ENCODE measurements around the gene PNPLA3. TPM values are rescaled to one million over a fixed set of nuclear protein-coding genes. Genes with fewer than 3 reads are reported as not detected.
A peak's percentile ranks its signal among the peaks of the same experiment; 100 is the strongest.

PNPLA3 gene
- total RNA-seq, 1 experiment from 2014 or later = 19.8 TPM

DNA sequence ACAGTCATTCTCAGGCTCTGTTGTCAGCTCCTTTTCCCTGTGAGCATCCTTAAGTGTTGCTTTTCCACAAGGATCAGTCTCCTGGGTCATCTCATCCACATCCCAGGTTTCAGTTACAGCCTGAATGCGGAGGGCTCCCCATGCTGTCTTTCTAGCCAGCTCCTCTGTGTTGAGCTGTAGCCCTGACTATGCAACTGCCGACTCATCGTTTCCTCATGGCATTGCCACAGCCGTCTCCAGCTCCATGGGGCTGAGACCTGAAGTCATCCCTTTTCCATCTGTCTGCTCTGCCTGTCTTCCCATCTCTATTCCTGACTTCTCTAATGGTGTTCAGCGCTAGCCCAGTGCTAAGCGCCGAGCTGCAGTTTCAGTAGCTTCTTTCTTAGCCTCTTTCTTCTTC is 43.5 kb downstream of the PNPLA3 start (continued):
- TF ChIP-seq, protein P1, sequence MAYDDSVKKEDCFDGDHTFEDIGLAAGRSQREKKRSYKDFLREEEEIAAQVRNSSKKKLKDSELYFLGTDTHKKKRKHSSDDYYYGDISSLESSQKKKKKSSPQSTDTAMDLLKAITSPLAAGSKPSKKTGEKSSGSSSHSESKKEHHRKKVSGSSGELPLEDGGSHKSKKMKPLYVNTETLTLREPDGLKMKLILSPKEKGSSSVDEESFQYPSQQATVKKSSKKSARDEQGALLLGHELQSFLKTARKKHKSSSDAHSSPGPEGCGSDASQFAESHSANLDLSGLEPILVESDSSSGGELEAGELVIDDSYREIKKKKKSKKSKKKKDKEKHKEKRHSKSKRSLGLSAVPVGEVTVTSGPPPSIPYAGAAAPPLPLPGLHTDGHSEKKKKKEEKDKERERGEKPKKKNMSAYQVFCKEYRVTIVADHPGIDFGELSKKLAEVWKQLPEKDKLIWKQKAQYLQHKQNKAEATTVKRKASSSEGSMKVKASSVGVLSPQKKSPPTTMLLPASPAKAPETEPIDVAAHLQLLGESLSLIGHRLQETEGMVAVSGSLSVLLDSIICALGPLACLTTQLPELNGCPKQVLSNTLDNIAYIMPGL (CRISPR knock-in tag; IDR thresholded peaks at IDR 0.05) = no peak

DNA sequence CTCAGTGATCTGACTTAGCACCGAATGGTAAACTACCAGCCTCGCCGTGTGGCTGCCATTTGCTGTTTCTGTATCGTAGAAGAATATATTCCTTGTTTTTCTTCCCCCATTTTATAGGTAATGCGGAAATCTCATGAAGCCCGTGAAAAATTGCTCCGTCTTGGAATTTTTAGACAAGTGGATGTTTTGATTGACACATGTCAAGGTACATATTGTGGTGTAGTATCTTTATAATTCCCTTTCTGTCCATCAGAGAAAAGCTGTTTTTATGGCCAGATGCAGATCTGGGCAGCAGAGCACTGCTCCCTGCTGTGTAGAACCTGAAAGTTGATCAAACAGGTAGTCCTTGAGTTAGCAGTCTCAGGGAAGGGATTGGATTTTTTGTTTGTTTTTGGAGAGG is 45.0 kb downstream of the PNPLA3 start:
- POLR2A ChIA-PET = interaction anchor here (0.7 kb wide), 1 partner anchor 117 kb away, joined by 6 read pairs; no protein-coding TSS in a partner anchor
- DNase-seq (ENCODE audit: low spot score) (no peak), ATAC-seq (no peak)
- Mint-ChIP-seq H3K4me3 (no peak overlapping the region), H3K27me3 (ENCODE audit: low read depth) (no peaks in the 10 kb centered on the region), H3K4me1 (no peaks in the 10 kb centered on the region), H3K27ac (no peak overlapping the region), H3K9me3 (no peaks in the 10 kb centered on the region), H3K36me3 (peaks cover 71% of the 10 kb centered on the region)
- CTCF ChIA-PET = no interaction called here
- TF ChIP-seq GABPB1 (CRISPR knock-in tag; IDR thresholded peaks at IDR 0.05) (no peak), RELA (CRISPR knock-in tag; IDR thresholded peaks at IDR 0.05; ENCODE audit: borderline replicate concordance) (no peak), HMGA2 (CRISPR knock-in tag; IDR thresholded peaks at IDR 0.05) (no peak), OVOL2 (CRISPR knock-in tag; IDR thresholded peaks at IDR 0.05; ENCODE audit: borderline replicate concordance) (no peak), FOXP1 (CRISPR knock-in tag; IDR thresholded peaks at IDR 0.05; ENCODE audit: borderline replicate concordance) (no peak), SMAD4 (CRISPR knock-in tag; IDR thresholded peaks at IDR 0.05) (no peak), IRF2 (CRISPR knock-in tag; IDR thresholded peaks at IDR 0.05; ENCODE audit: borderline replicate concordance, low read depth) (no peak), FOXK1 (CRISPR knock-in tag; IDR thresholded peaks at IDR 0.05) (no peak)
- TF ChIP-seq, protein P2, sequence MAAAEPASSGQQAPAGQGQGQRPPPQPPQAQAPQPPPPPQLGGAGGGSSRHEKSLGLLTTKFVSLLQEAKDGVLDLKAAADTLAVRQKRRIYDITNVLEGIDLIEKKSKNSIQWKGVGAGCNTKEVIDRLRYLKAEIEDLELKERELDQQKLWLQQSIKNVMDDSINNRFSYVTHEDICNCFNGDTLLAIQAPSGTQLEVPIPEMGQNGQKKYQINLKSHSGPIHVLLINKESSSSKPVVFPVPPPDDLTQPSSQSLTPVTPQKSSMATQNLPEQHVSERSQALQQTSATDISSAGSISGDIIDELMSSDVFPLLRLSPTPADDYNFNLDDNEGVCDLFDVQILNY (CRISPR knock-in tag; IDR thresholded peaks at IDR 0.05) = no peak
- TF ChIP-seq, protein P3, sequence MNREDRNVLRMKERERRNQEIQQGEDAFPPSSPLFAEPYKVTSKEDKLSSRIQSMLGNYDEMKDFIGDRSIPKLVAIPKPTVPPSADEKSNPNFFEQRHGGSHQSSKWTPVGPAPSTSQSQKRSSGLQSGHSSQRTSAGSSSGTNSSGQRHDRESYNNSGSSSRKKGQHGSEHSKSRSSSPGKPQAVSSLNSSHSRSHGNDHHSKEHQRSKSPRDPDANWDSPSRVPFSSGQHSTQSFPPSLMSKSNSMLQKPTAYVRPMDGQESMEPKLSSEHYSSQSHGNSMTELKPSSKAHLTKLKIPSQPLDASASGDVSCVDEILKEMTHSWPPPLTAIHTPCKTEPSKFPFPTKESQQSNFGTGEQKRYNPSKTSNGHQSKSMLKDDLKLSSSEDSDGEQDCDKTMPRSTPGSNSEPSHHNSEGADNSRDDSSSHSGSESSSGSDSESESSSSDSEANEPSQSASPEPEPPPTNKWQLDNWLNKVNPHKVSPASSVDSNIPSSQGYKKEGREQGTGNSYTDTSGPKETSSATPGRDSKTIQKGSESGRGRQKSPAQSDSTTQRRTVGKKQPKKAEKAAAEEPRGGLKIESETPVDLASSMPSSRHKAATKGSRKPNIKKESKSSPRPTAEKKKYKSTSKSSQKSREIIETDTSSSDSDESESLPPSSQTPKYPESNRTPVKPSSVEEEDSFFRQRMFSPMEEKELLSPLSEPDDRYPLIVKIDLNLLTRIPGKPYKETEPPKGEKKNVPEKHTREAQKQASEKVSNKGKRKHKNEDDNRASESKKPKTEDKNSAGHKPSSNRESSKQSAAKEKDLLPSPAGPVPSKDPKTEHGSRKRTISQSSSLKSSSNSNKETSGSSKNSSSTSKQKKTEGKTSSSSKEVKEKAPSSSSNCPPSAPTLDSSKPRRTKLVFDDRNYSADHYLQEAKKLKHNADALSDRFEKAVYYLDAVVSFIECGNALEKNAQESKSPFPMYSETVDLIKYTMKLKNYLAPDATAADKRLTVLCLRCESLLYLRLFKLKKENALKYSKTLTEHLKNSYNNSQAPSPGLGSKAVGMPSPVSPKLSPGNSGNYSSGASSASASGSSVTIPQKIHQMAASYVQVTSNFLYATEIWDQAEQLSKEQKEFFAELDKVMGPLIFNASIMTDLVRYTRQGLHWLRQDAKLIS (CRISPR knock-in tag; IDR thresholded peaks at IDR 0.05; ENCODE audit: borderline replicate concordance) = no peak

DNA sequence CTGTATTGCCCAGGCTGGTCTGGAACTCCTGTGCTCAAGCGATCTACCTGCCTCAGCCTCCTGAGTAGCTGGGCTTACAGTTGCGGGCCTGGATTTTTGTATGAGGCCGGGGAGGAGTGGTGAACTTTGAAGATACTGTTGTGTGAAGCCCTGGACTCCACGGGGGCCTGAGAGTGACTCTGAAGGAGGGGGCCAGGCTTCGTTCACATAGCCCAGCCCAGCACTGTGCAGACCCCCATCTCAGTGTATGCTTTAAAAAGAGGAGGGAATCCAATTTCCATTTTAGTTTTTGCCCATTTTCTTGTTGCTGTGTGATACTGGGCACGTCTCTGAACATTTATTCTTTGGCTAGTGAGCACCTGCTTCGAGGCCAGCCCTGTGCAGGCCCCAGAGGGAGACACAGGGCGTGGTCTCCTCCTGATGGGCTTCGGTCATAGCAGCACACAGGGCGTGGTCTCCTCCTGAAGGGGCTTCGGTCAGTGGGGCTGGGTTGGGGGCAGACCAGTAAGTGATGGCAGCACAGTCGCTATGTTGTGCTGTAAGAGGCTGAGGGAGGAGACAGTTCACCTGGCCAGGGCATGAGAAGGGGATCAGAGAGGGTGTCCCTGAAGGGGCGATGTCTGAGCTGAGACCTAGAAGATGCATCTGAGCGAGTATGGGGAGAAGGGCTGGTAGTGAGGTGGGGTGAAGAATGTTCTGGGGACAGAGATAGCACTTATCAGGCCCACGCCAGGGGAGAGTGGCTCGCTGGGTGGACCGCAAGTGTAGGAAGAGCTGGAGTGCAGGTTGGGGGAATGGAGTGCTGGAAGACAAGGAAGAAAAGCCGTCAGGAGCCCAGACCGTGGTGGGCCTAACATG is 45.6 kb downstream of the PNPLA3 start:
- ChIA-PET CTCF (no interaction called here), POLR2A (no interaction called here)
- no peaks in the 10 kb centered on the region for H3K4me1 Mint-ChIP-seq
- ATAC-seq (no peak), DNase-seq (ENCODE audit: low spot score) (no peak)
- no peak overlapping the region for H3K4me3 Mint-ChIP-seq
- H3K36me3 Mint-ChIP-seq = peaks cover 72% of the 10 kb centered on the region
- no peaks in the 10 kb centered on the region for H3K9me3 Mint-ChIP-seq
- H3K27me3 Mint-ChIP-seq (ENCODE audit: low read depth) = no peaks in the 10 kb centered on the region
- H3K27ac Mint-ChIP-seq = peak overlapping the region; percentile 88
- TF ChIP-seq, protein P4, sequence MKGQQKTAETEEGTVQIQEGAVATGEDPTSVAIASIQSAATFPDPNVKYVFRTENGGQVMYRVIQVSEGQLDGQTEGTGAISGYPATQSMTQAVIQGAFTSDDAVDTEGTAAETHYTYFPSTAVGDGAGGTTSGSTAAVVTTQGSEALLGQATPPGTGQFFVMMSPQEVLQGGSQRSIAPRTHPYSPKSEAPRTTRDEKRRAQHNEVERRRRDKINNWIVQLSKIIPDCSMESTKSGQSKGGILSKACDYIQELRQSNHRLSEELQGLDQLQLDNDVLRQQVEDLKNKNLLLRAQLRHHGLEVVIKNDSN (CRISPR knock-in tag; IDR thresholded peaks at IDR 0.05) = no peak
- TF ChIP-seq, protein P5, sequence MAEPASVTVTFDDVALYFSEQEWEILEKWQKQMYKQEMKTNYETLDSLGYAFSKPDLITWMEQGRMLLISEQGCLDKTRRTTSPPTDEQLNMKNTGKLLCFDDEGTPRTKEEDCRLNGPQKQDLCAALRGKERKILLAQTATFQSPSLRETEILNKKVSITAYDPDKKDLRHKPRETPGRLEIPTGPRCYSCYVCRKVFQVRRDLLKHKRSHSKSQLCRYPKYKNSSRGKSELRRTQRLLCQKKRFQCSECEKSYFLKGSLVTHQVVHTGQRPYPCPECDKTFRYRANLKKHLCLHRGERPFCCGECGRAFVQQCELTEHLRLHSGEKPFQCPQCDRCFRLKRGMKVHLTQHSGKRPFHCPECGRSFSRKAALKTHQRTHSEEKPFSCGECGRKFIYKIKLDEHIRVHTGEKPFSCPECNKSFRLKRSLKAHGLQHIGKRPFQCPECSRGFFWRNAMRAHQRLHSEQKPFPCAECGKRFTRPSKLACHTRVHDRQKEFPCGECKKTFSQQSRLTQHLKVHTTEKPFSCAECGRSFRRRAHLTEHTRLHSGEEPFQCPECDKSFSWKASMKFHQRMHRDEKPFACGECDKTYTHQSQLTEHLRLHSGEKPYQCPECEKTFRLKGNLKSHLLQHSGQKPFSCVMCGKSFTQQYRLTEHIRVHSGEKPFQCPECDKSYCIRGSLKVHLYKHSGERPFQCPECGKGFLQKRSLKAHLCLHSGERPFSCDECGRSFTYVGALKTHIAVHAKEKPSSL (CRISPR knock-in tag; conservative IDR thresholded peaks at IDR 0.05) = no peak
- TF ChIP-seq NFATC4 (CRISPR knock-in tag; IDR thresholded peaks at IDR 0.05) = no peak
- TF ChIP-seq CREM (CRISPR knock-in tag; IDR thresholded peaks at IDR 0.05) = no peak
- TF ChIP-seq, protein P6, sequence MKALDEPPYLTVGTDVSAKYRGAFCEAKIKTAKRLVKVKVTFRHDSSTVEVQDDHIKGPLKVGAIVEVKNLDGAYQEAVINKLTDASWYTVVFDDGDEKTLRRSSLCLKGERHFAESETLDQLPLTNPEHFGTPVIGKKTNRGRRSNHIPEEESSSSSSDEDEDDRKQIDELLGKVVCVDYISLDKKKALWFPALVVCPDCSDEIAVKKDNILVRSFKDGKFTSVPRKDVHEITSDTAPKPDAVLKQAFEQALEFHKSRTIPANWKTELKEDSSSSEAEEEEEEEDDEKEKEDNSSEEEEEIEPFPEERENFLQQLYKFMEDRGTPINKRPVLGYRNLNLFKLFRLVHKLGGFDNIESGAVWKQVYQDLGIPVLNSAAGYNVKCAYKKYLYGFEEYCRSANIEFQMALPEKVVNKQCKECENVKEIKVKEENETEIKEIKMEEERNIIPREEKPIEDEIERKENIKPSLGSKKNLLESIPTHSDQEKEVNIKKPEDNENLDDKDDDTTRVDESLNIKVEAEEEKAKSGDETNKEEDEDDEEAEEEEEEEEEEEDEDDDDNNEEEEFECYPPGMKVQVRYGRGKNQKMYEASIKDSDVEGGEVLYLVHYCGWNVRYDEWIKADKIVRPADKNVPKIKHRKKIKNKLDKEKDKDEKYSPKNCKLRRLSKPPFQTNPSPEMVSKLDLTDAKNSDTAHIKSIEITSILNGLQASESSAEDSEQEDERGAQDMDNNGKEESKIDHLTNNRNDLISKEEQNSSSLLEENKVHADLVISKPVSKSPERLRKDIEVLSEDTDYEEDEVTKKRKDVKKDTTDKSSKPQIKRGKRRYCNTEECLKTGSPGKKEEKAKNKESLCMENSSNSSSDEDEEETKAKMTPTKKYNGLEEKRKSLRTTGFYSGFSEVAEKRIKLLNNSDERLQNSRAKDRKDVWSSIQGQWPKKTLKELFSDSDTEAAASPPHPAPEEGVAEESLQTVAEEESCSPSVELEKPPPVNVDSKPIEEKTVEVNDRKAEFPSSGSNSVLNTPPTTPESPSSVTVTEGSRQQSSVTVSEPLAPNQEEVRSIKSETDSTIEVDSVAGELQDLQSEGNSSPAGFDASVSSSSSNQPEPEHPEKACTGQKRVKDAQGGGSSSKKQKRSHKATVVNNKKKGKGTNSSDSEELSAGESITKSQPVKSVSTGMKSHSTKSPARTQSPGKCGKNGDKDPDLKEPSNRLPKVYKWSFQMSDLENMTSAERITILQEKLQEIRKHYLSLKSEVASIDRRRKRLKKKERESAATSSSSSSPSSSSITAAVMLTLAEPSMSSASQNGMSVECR (CRISPR knock-in tag; IDR thresholded peaks at IDR 0.05; ENCODE audit: borderline replicate concordance) = no peak
- TF ChIP-seq, protein P7, sequence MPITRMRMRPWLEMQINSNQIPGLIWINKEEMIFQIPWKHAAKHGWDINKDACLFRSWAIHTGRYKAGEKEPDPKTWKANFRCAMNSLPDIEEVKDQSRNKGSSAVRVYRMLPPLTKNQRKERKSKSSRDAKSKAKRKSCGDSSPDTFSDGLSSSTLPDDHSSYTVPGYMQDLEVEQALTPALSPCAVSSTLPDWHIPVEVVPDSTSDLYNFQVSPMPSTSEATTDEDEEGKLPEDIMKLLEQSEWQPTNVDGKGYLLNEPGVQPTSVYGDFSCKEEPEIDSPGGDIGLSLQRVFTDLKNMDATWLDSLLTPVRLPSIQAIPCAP (CRISPR knock-in tag; IDR thresholded peaks at IDR 0.05) = no peak
